Inferior parietal cortex (tissue), 1 donor: ENCODE results near the gene RANBP17.

Experiments
- DNase-seq: peaks from one replicate; pipeline ENCODE4 v3.0.0-alpha.2; 2016; ENCODE audit errors: extremely low spot score

Gene RANBP17

GRCh38 chr5:171299228-171299627 is 437.4 kb downstream of the RANBP17 start:
- DNase-seq, result no peak

GRCh38 chr5:171299851-171300250 is 438.0 kb downstream of the RANBP17 start:
- no peak for DNase-seq

GRCh38 chr5:171300358-171300757 is 438.5 kb downstream of the RANBP17 start:
- DNase-seq, result no peak

GRCh38 chr5:171306166-171306565 is 444.3 kb downstream of the RANBP17 start:
- DNase-seq, result no peak

DNA sequence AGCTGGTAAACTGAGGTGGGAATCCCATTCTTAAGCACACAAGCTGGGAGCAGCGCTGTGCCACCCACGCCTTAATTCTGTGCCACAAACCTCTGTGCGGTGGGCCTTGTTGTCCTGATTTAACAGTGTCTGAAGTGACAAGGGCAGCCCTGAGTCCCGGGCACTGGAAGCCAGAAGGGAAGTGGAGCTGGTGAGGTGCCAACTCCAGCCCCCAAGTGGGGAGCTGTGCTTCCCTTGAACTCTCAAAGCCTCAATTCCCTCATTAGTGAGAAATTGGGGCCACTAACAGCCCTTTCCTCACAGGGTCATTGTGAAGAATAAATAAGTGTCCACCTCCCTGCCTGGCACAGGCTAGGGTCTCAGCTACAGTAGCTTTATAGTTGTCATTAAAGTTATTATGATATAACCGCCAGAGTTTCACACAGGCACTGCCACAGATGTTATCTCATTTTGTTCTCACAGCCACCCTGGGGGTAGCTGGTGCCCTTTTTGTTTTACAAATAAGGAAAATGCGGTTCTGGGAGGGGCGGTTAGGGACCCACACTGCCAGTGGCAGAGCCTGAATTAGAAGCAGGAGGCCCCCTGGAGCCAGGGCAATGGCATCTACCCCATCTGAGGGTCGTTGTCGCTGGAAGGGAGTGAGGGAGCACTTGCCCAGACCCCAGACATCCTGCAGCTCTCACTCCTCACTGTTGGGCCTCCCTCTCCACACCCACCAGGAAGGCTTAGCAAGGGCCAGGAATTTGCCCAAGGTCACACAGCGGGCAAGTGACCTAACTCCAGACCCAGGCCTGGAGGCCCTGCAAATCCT is 445.2 kb downstream of the RANBP17 start:
- no peak for DNase-seq

DNA sequence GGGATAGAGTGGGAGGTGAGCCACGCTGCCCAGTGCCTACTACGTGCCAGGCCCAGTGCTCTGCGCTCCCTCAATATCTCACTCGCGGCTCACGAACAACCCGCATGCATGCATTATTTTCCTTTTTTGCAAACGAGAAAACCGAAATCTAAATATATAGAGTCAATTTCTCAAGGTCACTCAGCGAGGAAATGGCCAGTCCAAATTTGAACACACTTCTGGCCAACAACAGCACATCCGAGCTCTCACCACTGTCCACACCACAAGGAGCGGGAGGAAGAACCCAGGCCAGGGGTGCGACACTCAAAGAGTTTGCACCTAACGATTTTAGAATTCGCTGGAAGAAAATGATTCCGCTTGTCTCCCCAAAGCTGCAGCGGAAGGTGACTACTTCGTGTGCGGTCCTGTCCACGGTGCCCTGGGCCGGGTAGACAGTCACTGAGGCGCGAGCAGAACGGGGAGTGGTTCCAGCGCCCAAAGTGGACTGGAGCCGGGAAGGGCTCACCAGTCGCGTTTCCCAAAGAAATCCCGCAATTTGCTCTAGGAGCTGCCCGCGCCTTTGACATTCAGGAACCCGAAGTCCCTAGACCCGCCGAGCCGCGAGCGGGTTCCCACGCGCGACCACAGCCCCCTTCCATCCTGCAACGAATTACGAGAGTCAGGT is 446.1 kb downstream of the RANBP17 start:
- no peak for DNase-seq

DNA sequence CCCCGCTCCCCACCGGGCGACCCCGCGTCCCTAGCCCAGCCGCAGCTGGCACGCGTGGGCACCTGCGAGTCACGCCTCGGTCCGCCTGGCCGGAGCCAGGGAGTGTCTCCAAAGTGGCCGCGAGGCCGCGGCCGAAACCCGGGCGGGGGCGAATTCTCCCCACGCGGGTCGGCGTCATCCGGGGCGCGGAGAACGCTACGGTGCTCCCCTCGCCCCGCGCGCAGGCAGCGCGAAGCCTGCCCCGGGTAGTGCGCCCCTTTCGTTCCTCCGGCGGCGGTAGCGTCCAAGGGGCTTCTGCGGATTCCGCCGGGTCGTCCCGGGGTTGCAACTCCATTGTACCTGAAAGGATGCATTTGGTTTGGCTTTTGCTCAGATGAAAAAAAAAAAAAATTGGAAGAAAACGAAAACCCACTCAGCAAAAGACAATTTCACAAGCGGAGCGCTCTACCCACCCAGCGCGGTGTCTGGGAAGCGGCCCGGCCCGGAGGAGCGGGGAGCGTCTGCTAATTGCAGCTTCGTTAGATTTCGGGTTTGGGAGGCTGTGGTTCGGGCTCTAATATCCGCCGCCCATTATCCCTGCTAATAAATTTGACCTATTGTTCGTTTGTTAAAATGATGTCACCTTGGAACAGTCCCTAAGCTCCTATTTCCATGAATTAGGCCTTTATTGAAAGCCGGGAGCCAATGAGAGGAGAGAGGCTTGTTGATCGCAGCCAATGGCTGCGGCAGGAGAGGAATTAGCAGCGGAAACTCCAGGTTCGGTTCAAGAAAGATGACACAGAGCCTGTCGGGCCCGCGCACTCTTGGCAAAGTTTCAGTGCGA is 446.8 kb downstream of the RANBP17 start, which contains the start of gene TLX3:
Gene TLX3 (plus strand): TSS at position 796 of the 823 bp plus-strand sequence. CDS start 118 bp downstream, outside the sequence.
- no peak for DNase-seq

DNA sequence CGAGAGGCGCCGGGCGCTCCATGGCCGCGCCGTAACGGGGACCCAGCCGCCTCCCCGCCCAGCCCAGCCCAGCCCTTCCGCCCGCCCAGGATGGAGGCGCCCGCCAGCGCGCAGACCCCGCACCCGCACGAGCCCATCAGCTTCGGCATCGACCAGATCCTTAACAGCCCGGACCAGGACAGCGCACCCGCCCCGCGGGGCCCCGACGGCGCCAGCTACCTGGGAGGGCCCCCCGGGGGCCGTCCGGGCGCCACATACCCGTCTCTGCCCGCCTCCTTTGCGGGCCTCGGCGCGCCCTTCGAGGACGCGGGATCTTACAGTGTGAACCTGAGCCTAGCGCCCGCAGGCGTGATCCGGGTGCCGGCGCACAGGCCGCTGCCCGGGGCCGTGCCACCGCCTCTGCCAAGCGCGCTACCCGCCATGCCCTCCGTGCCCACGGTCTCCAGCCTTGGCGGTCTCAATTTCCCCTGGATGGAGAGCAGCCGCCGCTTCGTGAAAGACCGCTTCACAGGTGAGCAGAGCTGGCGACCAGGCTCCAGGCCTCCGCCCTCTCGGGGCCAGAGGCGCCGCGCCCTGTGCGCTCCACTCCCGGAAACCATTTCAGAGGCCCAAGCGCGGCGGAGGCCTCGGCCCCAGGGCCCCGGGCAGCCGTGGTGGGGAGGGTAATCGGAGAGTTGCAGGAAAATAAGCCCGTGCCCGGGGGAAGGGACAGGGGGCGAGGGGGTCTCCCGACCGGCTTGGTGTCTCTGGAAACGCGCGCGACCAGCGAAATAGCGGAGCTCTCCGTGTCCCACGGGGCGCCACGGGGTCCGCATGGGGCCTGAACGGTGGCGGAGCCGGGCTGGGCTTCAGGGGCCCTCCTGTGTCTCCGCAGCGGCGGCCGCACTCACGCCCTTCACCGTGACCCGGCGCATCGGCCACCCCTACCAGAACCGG is 447.7 kb downstream of the RANBP17 start:
- no peak for DNase-seq

- DNase-seq, result no peak
Measured at GRCh38 chr5:171310212-171310818, 448.5 kb downstream of the RANBP17 start.

DNA sequence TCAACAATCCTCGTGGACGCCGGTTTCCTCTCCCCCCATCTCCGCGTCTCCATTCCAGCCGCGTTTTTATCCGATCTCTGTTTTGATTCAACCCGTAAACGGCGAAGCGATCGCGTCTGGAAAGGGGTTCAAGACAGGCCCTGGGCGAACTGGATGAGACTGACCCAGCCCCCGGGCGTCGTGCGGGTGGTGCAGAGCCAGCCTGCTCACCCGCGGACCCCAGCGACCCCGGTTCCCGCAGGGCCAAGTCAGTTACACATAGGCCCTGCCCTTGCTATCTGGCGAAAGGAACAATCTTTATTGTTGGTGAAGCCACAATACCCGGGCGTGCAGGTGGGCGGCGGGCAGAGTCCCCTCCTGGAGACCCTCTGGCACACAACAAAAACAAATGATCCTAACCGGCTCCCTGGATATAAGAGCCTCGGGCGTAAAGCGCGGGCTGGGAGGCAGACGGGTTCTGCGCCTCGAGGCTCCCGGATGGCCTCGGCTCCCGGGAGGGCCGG is 449.1 kb downstream of the RANBP17 start:
- no peak for DNase-seq

- DNase-seq, result no peak
Measured at GRCh38 chr5:171311322-171312077, 449.7 kb downstream of the RANBP17 start.

GRCh38 chr5:171312129-171312974 is 450.5 kb downstream of the RANBP17 start:
- no peak for DNase-seq

DNA sequence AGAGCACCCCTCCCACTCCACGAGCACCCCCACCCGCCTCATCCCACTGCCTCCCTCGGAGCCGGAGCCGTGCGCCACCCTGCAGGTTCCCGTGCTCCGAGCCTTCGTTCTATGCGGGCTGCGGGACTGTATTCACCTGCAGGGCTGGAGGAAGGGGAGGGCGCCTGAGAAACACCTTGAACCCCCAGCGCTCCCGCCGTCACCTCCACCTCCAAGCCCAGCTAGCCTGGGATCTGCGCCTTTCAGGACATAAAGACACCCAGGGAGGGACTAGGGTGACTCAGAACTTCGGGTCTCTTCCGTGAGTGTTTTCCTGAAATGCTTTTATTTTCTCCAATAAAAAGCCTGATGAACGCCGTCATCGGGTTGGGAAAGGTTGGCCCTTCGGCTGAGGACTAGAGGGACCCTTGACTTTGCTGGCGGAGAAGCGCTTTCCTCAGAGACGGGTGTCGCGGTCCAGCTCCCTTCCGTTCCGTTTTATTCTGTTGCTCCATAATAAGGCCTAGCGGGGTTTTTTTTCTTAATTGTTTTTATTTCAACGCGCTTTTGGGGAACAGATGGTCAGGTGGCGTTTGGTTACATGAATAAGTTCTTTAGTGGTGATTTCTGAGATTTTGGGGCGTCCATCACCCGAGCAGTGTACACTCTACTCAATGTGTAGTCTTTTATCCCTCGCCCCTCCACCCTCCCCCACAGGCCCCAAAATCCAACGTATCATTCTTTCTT is 451.8 kb downstream of the RANBP17 start:
- DNase-seq, result no peak

- no peak for DNase-seq
Measured at GRCh38 chr5:171314728-171315385, 453.0 kb downstream of the RANBP17 start.

DNA sequence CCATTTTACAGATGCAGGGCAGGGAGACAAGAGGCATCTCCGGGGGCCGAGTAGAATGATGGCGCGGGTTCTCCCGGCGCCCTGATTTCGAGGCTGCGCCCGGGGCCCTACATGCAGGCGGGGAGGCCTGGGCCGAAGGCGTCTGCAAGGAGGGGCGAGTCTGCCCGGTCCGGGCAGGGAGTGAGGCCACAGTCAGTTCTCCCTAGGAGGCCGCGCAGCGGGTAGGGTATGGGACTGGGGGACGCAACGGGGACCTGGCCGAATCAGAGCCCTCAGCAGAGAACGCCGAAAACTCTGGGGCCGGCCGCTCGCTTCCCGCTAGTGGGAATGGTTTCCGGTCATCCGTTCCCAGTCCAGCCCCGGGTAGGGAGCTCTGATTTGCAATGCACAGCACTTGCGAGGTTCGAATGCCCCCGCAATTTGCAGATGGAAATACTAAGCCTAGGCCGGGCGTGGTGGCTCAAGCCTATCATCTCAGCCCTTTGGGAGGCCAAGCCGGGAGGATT is 453.6 kb downstream of the RANBP17 start:
- DNase-seq, result no peak

GRCh38 chr5:171315925-171316257 is 454.1 kb downstream of the RANBP17 start:
- DNase-seq, result no peak
